Astrocyte (in vitro differentiated cells and primary cell): ENCODE results near the gene CSMD2. TPM values are rescaled to one million over a fixed set of nuclear protein-coding genes. Genes with fewer than 3 reads are reported as not detected.

Source experiments
- DNase-seq: peaks from one replicate; pipeline ENCODE4 v3.0.0-alpha.2; 2010; ENCODE audit warnings: low read depth
- FAIRE-seq: peaks from 2 replicates; lab custom pipeline; 2011; peaks lifted over from hg19 to GRCh38; lab: Jason Lieb, UNC
- H2AFZ ChIP-seq: 2 replicates; pipeline ENCODE4 v1.6.0; 2012; ENCODE audit warnings: low read depth, low read length, inconsistent platforms
- H3K27ac ChIP-seq: 2 replicates; pipeline ENCODE4 v1.5.1; 2011; ENCODE audit warnings: low read depth, low read length, inconsistent platforms
- H3K27me3 ChIP-seq: 2 replicates; pipeline ENCODE4 v1.6.0; 2011; ENCODE audit warnings: low read length, inconsistent platforms; ENCODE audit not compliant: insufficient read depth
- H3K36me3 ChIP-seq: 2 replicates; pipeline ENCODE4 v1.5.1; 2011; ENCODE audit warnings: low read length, inconsistent platforms; ENCODE audit not compliant: insufficient read depth
- H3K4me1 ChIP-seq: 2 replicates; pipeline ENCODE4 v1.5.1; 2011; ENCODE audit warnings: low read length, inconsistent platforms; ENCODE audit not compliant: insufficient read depth
- H3K4me2 ChIP-seq: 2 replicates; pipeline ENCODE4 v1.6.0; 2012; ENCODE audit warnings: low read length, inconsistent platforms
- H3K4me3 ChIP-seq: 2 replicates; pipeline ENCODE4 v1.5.1; 2011; ENCODE audit warnings: low read depth, mild to moderate bottlenecking, low read length, inconsistent platforms; ENCODE audit not compliant: insufficient read depth
- H3K79me2 ChIP-seq: 2 replicates; pipeline ENCODE4 v1.6.0; 2012; ENCODE audit warnings: mild to moderate bottlenecking, low read length, inconsistent platforms; ENCODE audit not compliant: insufficient read depth
- H3K9ac ChIP-seq: 2 replicates; pipeline ENCODE4 v1.6.0; 2012; ENCODE audit warnings: mild to moderate bottlenecking, low read length, inconsistent platforms
- H3K9me3 ChIP-seq: 2 replicates; pipeline ENCODE4 v1.5.1; 2012; ENCODE audit warnings: low read depth, mild to moderate bottlenecking, low read length, inconsistent platforms; ENCODE audit not compliant: insufficient read depth
- H4K20me1 ChIP-seq: 2 replicates; pipeline ENCODE4 v1.6.0; 2012; ENCODE audit warnings: low read length, inconsistent platforms; ENCODE audit not compliant: insufficient read depth
- H3K27ac Mint-ChIP-seq: one replicate; pipeline ENCODE4 v1.8.0; 2021; ENCODE audit warnings: mild to moderate bottlenecking, mixed read lengths; ENCODE audit not compliant: unreplicated experiment
- H3K27me3 Mint-ChIP-seq: one replicate; pipeline ENCODE4 v1.8.0; 2021; ENCODE audit warnings: low read depth, mixed read lengths; ENCODE audit not compliant: unreplicated experiment
- H3K36me3 Mint-ChIP-seq: one replicate; pipeline ENCODE4 v1.8.0; 2021; ENCODE audit warnings: low read depth, mixed read lengths; ENCODE audit not compliant: unreplicated experiment
- H3K4me1 Mint-ChIP-seq: one replicate; pipeline ENCODE4 v1.8.0; 2021; ENCODE audit warnings: low read depth, mixed read lengths; ENCODE audit not compliant: unreplicated experiment
- H3K4me3 Mint-ChIP-seq: one replicate; pipeline ENCODE4 v1.8.0; 2021; ENCODE audit warnings: mild to moderate bottlenecking, moderate library complexity, mixed read lengths; ENCODE audit not compliant: unreplicated experiment
- H3K9me3 Mint-ChIP-seq: one replicate; pipeline ENCODE4 v1.8.0; 2021; ENCODE audit warnings: mild to moderate bottlenecking, mixed read lengths; ENCODE audit not compliant: unreplicated experiment
- EZH2 ChIP-seq: IDR thresholded peaks from 2 replicates; pipeline ENCODE4 v1.6.1; 2012; ENCODE audit warnings: mild to moderate bottlenecking, low read length, inconsistent platforms; ENCODE audit not compliant: insufficient read depth
- total RNA-seq: library from RNA; stranded (reverse); gene quantifications from 2 replicates; pipeline ENCODE4 v1.2.1, GENCODE V29; 2021
- TF ChIP-seq, protein P1 (sequence below): IDR thresholded peaks from 2 replicates; pipeline ENCODE4 v1.5.1; 2011; ENCODE audit warnings: low read depth, mild to moderate bottlenecking, inconsistent platforms, low read length, moderate library complexity; ENCODE audit not compliant: insufficient read depth

The CSMD2 gene
- total RNA-seq, 1 donor from 2014 or later: 11.1 TPM

DNA sequence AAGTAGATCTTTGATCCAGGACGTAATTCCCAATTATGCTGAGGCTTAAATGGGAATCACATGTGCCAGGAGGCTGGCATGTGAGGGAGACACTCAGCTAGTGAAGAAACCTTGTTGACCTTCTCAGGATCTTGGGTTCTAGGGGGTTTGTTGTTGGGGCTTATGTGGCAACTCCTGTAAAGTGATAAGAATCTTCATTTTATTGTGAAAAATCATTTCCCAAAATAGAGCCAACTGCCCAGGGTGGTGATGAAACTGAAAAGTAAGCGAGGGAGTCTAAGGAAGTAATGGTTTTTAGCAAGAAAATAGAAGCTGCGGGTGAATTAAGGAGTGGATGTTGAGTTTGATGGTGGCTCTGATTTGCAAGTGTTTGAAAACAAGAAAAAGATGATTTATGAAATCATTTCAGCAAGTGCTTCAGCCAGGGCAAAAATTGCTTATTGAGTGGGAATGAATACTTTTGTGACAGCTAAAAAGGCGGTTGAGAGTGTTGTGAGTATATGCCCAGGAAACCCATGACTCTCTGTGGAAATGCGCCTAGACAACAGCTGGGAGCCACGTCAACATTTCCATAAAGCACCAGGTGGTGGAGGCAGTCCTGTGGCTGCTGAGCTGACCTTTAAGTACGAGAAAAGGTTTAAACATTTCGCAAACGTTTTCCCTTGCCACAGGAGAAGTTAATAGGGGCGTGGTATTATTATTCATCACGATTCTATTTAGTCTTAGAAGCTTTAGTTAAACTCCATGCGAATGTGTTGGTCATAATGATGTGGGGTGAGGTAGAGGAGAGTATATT lies 198.5 kb downstream of the CSMD2 start:
- Histone ChIP-seq H3K36me3 (no peaks in the 10 kb centered on the region), H3K4me3 (no peak overlapping the region), H3K27me3 (no peaks in the 10 kb centered on the region), H3K4me2 (no peak overlapping the region), H3K27ac (no peak overlapping the region), H2AFZ (no peak overlapping the region), H3K9ac (no peak overlapping the region), H3K9me3 (no peaks in the 10 kb centered on the region), H3K4me1 (peaks cover 5% of the 10 kb centered on the region), H4K20me1 (peaks cover 41% of the 10 kb centered on the region), H3K79me2 (no peaks in the 10 kb centered on the region)
- no peak for TF ChIP-seq EZH2
- TF ChIP-seq, protein P1, sequence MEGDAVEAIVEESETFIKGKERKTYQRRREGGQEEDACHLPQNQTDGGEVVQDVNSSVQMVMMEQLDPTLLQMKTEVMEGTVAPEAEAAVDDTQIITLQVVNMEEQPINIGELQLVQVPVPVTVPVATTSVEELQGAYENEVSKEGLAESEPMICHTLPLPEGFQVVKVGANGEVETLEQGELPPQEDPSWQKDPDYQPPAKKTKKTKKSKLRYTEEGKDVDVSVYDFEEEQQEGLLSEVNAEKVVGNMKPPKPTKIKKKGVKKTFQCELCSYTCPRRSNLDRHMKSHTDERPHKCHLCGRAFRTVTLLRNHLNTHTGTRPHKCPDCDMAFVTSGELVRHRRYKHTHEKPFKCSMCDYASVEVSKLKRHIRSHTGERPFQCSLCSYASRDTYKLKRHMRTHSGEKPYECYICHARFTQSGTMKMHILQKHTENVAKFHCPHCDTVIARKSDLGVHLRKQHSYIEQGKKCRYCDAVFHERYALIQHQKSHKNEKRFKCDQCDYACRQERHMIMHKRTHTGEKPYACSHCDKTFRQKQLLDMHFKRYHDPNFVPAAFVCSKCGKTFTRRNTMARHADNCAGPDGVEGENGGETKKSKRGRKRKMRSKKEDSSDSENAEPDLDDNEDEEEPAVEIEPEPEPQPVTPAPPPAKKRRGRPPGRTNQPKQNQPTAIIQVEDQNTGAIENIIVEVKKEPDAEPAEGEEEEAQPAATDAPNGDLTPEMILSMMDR: no peak
- peak; percentile 89 for DNase-seq
- Mint-ChIP-seq H3K9me3 (peaks cover 6% of the 10 kb centered on the region), H3K36me3 (peaks cover 12% of the 10 kb centered on the region), H3K4me1 (peaks cover 9% of the 10 kb centered on the region), H3K4me3 (no peak overlapping the region), H3K27me3 (peaks cover 7% of the 10 kb centered on the region), H3K27ac (no peak overlapping the region)
- FAIRE-seq: no peak

DNA sequence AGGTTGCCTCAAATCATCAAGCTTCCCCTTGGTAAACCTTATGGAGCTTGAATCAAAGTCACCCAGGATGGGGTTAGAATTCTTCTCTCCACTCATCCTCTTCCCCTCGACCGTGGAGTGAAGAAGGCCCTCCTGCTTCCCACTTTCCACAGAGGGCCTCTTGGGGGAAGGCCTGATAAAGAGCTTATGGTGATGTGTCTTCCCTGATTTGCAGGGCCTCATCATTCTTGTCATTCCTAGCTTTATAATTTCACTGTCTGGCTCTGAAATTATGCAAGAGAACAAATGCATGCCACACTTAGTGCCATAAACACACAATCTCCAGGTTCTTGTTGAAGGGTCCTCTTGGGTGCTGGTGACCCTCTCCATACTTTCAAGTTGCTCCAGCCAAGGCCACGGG lies 199.9 kb downstream of the CSMD2 start:
- Histone ChIP-seq H3K36me3 (no peaks in the 10 kb centered on the region), H3K9ac (no peak overlapping the region), H3K79me2 (no peaks in the 10 kb centered on the region), H3K4me2 (no peak overlapping the region), H3K4me3 (no peak overlapping the region), H2AFZ (no peak overlapping the region), H3K4me1 (no peaks in the 10 kb centered on the region), H3K9me3 (no peaks in the 10 kb centered on the region), H3K27ac (no peak overlapping the region), H3K27me3 (no peaks in the 10 kb centered on the region), H4K20me1 (peaks cover 40% of the 10 kb centered on the region)
- no peak for DNase-seq
- TF ChIP-seq EZH2: no peak
- Mint-ChIP-seq H3K4me1 (no peaks in the 10 kb centered on the region), H3K36me3 (peaks cover 7% of the 10 kb centered on the region), H3K4me3 (no peak overlapping the region), H3K9me3 (peaks cover 6% of the 10 kb centered on the region), H3K27ac (no peak overlapping the region), H3K27me3 (peaks cover 11% of the 10 kb centered on the region)
- FAIRE-seq: no peak

DNA sequence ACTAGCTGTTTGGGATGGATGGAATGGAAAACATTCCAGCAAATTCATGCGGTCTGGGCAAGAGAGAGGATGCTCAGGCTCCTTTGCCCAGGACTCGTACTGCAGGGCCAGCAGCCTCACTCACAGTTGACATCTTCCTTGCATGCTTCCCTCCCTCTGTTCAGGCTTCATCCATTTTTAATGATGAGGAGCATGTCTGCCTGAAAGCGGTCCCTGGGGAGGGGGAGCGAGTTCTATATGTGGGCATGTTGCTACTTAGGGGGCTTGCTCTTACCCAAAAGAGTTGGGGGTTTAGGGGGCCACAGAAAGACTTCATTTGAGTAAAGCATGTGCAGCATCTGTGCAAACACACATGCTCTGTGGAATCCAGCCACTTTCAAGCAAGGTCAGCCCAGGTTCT lies 203.0 kb downstream of the CSMD2 start:
- H3K27me3 Mint-ChIP-seq: peaks cover 11% of the 10 kb centered on the region
- no peaks in the 10 kb centered on the region for H3K36me3 ChIP-seq
- no peak overlapping the region for H3K4me3 Mint-ChIP-seq

More for the DNA sequence above, 203.0 kb downstream of the CSMD2 start:
- Histone ChIP-seq H3K4me2 (no peak overlapping the region), H3K9ac (no peak overlapping the region), H2AFZ (no peak overlapping the region), H3K9me3 (no peaks in the 10 kb centered on the region), H4K20me1 (peaks cover 42% of the 10 kb centered on the region), H3K27ac (no peak overlapping the region), H3K4me3 (no peak overlapping the region), H3K79me2 (no peaks in the 10 kb centered on the region), H3K27me3 (no peaks in the 10 kb centered on the region), H3K4me1 (no peaks in the 10 kb centered on the region)
- Mint-ChIP-seq H3K27ac (no peak overlapping the region), H3K9me3 (peaks cover 6% of the 10 kb centered on the region), H3K4me1 (no peaks in the 10 kb centered on the region), H3K36me3 (peaks cover 9% of the 10 kb centered on the region)
- FAIRE-seq (no peak), DNase-seq (no peak)
- TF ChIP-seq, protein P1: no peak
- no peak for TF ChIP-seq EZH2
